ENCODE measurements around the gene COP1. TPM values are rescaled to one million over a fixed set of nuclear protein-coding genes. Genes with fewer than 3 reads are reported as not detected.

COP1 gene
- total RNA-seq, 1 donor from 2014 or later, result 38.7 TPM

- Histone ChIP-seq H3K27ac (no peak overlapping the region), H3K4me3 (no peak overlapping the region), H3K27me3 (no peaks in the 10 kb centered on the region), H3K9me3 (peaks cover 6% of the 10 kb centered on the region), H3K36me3 (no peaks in the 10 kb centered on the region), H3K4me1 (no peaks in the 10 kb centered on the region)
- no peak for TF ChIP-seq CTCF (IDR thresholded peaks at IDR 0.05)
- ATAC-seq, result no peak
- intact Hi-C loops (cut with DNase I), result no loop called here
- no peak for DNase-seq
Observed at GRCh38 chr1:175976865-175977642, 230.0 kb downstream of the COP1 start.

- DNase-seq (no peak), ATAC-seq (no peak)
- peaks cover 13% of the 10 kb centered on the region for H3K36me3 ChIP-seq
- no peaks in the 10 kb centered on the region for H3K9me3 ChIP-seq
- no peaks in the 10 kb centered on the region for H3K4me1 ChIP-seq
- no peaks in the 10 kb centered on the region for H3K27me3 ChIP-seq
- no peak overlapping the region for H3K27ac ChIP-seq
- TF ChIP-seq CTCF (IDR thresholded peaks at IDR 0.05), result no peak
- H3K4me3 ChIP-seq, result no peak overlapping the region
- intact Hi-C loops (cut with DNase I), result no loop called here
Observed at GRCh38 chr1:175969231-175969630, 237.9 kb downstream of the COP1 start.

DNA sequence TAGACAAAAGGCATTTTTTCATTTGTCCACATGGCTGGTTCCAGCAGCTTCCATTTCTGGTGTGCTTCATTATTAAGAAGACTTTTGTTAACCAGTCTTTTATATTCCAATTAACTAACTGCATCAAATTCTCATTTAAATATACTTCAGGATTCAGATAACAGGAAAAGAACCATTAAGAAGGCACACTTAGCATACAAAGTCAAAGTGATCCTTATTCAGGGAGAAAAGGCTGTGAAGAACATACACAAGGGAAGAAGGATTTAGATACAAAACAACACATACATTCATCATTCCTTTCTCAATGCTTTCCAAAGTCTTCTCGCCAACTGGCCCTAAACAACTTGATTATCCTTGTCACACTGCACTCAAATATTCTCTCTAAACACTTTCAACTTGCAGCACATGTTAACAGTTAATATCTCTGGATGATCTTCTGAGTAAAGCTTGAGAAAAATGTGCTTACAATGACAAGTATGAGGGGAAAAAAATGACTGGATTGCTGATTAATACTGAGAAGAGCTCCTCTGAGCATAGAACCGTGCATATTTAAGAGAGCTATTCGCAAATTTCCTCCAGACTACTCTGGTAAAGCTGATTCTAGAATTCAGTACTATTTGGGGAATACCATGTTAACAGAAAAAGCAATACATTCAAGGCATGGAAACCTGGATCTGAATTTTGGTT, 238.5 kb downstream of the COP1 start:
- Histone ChIP-seq H3K4me1 (no peaks in the 10 kb centered on the region), H3K27me3 (no peaks in the 10 kb centered on the region), H3K27ac (no peak overlapping the region), H3K36me3 (peaks cover 13% of the 10 kb centered on the region), H3K4me3 (no peak overlapping the region), H3K9me3 (no peaks in the 10 kb centered on the region)
- no peak for TF ChIP-seq CTCF (IDR thresholded peaks at IDR 0.05)
- DNase-seq (no peak), ATAC-seq (no peak)
- intact Hi-C loops (cut with DNase I), result no loop called here

- H3K4me1 ChIP-seq, result no peaks in the 10 kb centered on the region
- no peak overlapping the region for H3K27ac ChIP-seq
- H3K4me3 ChIP-seq, result no peak overlapping the region
- TF ChIP-seq CTCF (IDR thresholded peaks at IDR 0.05), result no peak
- no peaks in the 10 kb centered on the region for H3K9me3 ChIP-seq
- DNase-seq, result no peak
- H3K36me3 ChIP-seq, result peaks cover 4% of the 10 kb centered on the region
- no peak for ATAC-seq
- intact Hi-C loops (cut with DNase I), result no loop called here
- no peaks in the 10 kb centered on the region for H3K27me3 ChIP-seq
Observed at GRCh38 chr1:175963740-175964139, 243.3 kb downstream of the COP1 start.

- H3K27ac ChIP-seq, result no peak overlapping the region
- no peak for TF ChIP-seq CTCF (IDR thresholded peaks at IDR 0.05)
- no peaks in the 10 kb centered on the region for H3K4me1 ChIP-seq
- H3K4me3 ChIP-seq, result no peak overlapping the region
- no peaks in the 10 kb centered on the region for H3K9me3 ChIP-seq
- no peak for DNase-seq
- H3K36me3 ChIP-seq, result no peaks in the 10 kb centered on the region
- no peaks in the 10 kb centered on the region for H3K27me3 ChIP-seq
- no peak for ATAC-seq
- intact Hi-C loops (cut with DNase I), result no loop called here
Observed at GRCh38 chr1:175960169-175960568, 246.9 kb downstream of the COP1 start.

Measured in upper lobe of right lung (tissue), 1 donor.